NCI-H2107 (cell line): ENCODE data around the gene ZNF410.

Experiments
- DNase-seq: peaks from one replicate; lab custom pipeline; 2025; lab: John Stamatoyannopoulos, UW

ZNF410 gene

DNA sequence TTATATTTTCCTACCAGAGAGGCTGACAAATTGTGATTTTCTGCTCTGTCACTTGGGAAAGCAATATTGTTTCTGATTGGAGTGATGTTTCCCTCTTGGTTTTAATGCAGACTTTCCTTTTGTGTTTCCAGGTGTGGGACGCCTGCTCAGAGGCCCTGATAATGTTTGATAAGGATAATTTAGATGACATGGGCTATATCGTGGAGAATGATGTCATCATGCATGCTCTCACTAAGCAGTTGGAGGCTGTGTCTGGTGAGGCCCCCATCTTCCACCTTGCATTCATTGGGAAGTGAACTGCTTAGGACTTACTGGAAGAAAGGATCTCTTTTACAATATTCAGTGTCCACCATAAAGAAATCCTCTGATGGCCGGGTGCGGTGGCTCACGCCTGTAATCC is 69.0 kb downstream of the ZNF410 start:
- DNase-seq, result no peak

GRCh38 chr14:73958591-73958990 is 71.9 kb downstream of the ZNF410 start:
- no peak for DNase-seq

DNA sequence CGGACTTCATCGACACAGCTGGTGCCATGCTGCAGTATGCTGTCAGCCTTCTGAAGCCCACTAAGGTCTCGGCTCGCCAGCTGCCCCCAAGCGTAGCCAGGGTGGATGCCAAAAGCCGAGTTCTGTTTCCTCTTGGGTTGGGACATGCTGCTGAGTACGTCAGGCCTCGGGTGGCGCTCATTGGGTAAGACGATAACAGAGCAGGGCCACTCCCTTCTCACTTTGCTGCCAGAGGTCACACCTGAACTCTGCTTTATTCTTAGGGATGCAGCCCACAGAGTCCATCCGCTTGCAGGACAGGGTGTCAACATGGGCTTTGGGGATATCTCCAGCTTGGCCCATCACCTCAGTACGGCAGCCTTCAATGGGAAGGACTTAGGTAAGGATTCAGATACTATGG is 74.5 kb downstream of the ZNF410 start:
- no peak for DNase-seq

DNA sequence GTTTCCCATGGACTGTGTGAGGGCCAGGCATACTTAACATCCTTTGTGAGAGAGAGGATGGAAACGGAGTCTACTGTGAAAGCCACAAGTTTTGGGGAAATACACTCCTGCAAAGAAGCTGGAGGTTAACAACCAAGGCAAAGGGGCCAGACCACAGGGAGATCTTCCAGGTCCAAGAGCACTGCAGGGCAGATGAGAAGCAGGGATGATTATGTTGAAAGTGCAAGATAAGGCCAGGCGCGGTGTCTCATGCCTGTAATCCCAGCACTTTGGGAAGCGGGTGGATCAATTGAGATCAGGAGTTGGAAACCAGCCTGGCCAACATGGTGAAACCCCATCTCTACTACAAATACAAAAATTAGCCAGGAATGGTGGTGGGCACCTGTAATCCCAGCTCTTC is 78.6 kb downstream of the ZNF410 start:
- DNase-seq, result no peak

- no peak for DNase-seq
Observed at GRCh38 chr14:73968885-73969284, 82.2 kb downstream of the ZNF410 start.

DNA sequence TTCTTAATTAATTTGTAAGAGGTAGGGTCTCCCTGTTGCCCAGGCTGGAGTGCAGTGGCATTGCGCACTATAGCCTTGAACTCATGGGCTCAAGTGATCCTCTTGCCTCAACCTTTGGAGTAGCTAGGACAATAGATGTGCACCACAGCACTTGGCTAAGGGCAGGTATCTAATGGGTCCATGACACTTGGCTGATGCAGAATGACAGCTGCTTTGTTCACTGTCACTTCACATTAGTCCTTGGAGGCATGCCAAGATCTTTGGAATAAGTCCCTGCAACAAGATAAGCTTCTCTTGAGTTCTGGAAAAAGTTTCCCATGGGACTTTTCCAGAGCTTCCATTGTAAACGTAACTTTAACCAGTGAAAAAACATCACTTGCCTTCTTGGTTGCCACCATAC is 86.8 kb downstream of the ZNF410 start:
- peak; percentile 33 for DNase-seq

DNA sequence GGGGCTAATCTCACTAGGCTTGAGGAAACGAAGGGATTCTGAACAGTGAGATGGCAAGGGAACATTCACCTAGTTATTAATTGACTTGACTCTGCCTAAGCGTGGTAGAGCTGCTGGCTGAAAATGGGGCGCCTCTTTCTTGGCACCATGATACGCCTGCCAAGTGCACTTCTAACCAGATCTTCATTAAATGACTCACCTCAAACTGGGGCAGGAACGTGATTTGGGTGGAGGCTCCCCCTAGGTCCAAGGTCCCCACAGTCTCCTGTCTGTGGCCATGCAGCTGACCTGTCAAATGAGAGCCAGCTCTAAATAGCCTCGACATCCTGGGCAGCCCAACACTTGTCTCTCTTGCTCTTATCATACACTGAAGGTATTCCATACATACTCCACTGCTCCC is 89.5 kb downstream of the ZNF410 start:
- DNase-seq, result no peak

DNA sequence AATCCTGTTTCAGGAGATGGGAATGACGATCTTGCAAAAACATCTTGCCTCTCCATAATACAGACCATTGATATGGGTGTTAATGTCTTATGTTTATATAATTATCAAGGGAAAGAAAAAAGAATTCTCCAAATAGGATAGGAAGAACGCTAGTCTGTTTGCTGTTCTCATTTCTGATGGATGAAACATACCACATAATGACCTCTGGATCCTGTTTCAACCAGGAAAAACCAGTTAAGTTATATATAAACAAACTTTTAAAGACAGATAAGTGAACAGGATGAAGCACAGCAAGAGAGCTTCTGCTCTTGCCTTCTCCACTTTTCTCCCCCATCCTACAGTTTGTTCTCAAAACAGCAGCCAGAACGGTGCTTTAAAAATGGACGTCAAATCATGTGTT is 91.2 kb downstream of the ZNF410 start:
- no peak for DNase-seq
